OCI-LY3 (cell line): ENCODE measurements around the gene CSNK1G2.

Experiments
- H2AFZ ChIP-seq: fragments of 200-600, 300-600 bp; shearing (Covaris generic); 2 replicates; pipeline ENCODE4 v1.6.0; 2014; ENCODE audit warnings: antibody characterized with exemption, low read depth, low read length
- H3K27ac ChIP-seq: fragments of 200-600, 300-600 bp; sonication (generic); 2 replicates; pipeline ENCODE4 v1.5.1; 2014; ENCODE audit warnings: mild to moderate bottlenecking, low read length, moderate library complexity, mixed read lengths
- H3K27me3 ChIP-seq: fragments of 200-600, 300-600 bp; sonication (generic); 2 replicates; pipeline ENCODE4 v1.6.1; 2014; ENCODE audit warnings: low read depth, low read length, mixed read lengths
- H3K36me3 ChIP-seq: fragments of 200-600, 300-600 bp; sonication (generic); replicated peaks from 2 replicates; pipeline ENCODE3; 2014; ENCODE audit warnings: low read depth, low read length, mixed read lengths
- H3K4me1 ChIP-seq: fragments of 300-600, 200-600 bp; sonication (generic); 2 replicates; pipeline ENCODE4 v1.6.1; 2014; ENCODE audit warnings: low read length, mixed read lengths
- H3K4me2 ChIP-seq: fragments of 200-600, 300-600 bp; sonication (generic); 2 replicates; pipeline ENCODE4 v1.6.1; 2014; ENCODE audit warnings: low read length, mixed read lengths
- H3K4me3 ChIP-seq: fragments of 300-600, 200-600 bp; sonication (generic); 2 replicates; pipeline ENCODE4 v1.5.1; 2014; ENCODE audit warnings: antibody characterized with exemption, mild to moderate bottlenecking, low read length, moderate library complexity
- H3K79me2 ChIP-seq: fragments of 300-600, 200-600 bp; shearing (Covaris generic); 2 replicates; pipeline ENCODE4 v1.6.1; 2014; ENCODE audit warnings: mild to moderate bottlenecking, low read length, mixed read lengths
- H3K9ac ChIP-seq: fragments of 300-600, 200-600 bp; shearing (Covaris generic); 2 replicates; pipeline ENCODE4 v1.6.0; 2014; ENCODE audit warnings: mild to moderate bottlenecking, low read length, moderate library complexity
- H3K9me3 ChIP-seq: fragments of 200-600, 300-600 bp; shearing (Covaris generic); 2 replicates; pipeline ENCODE4 v1.6.1; 2014; ENCODE audit warnings: low read length, mixed read lengths; ENCODE audit not compliant: insufficient read depth
- H4K20me1 ChIP-seq: fragments of 200-600, 300-600 bp; sonication (generic); 2 replicates; pipeline ENCODE4 v1.6.1; 2016; ENCODE audit warnings: low read length, mixed read lengths; ENCODE audit not compliant: insufficient read depth
- CTCF ChIP-seq: fragments of 200-600, 300-600 bp; sonication (generic); IDR thresholded peaks from 2 replicates; pipeline ENCODE4 v1.5.1; 2014; ENCODE audit warnings: antibody characterized with exemption, low read length, low read depth
- EZH2phosphoT487 ChIP-seq: fragments of 200-600 bp; shearing (Covaris generic); IDR thresholded peaks from 2 replicates; pipeline ENCODE4 v1.6.1; 2018; ENCODE audit warnings: antibody characterized with exemption, mixed run types, low read depth

Gene CSNK1G2

GRCh38 chr19:1981253-1981652, 40.3 kb downstream of the CSNK1G2 start:
- H3K79me2 ChIP-seq: peaks cover 13% of the 10 kb centered on the region
- no peaks in the 10 kb centered on the region for H3K9me3 ChIP-seq
- no peak overlapping the region for H3K27ac ChIP-seq
- no peak overlapping the region for H3K4me3 ChIP-seq
- H3K27me3 ChIP-seq: no peaks in the 10 kb centered on the region
- no peak for TF ChIP-seq EZH2phosphoT487
- TF ChIP-seq CTCF: no peak
- no peak overlapping the region for H3K4me2 ChIP-seq
- peaks cover 57% of the 10 kb centered on the region for H3K36me3 ChIP-seq
- peaks cover 12% of the 10 kb centered on the region for H4K20me1 ChIP-seq
- H3K9ac ChIP-seq: no peak overlapping the region
- H2AFZ ChIP-seq: no peak overlapping the region
- no peaks in the 10 kb centered on the region for H3K4me1 ChIP-seq

- Histone ChIP-seq H2AFZ (no peak overlapping the region), H3K27me3 (no peaks in the 10 kb centered on the region), H3K9me3 (no peaks in the 10 kb centered on the region), H3K79me2 (no peaks in the 10 kb centered on the region), H3K4me3 (no peak overlapping the region), H3K4me1 (no peaks in the 10 kb centered on the region), H4K20me1 (peaks cover 14% of the 10 kb centered on the region), H3K4me2 (no peak overlapping the region), H3K9ac (no peak overlapping the region), H3K36me3 (peaks cover 69% of the 10 kb centered on the region), H3K27ac (no peak overlapping the region)
- TF ChIP-seq EZH2phosphoT487 (no peak), CTCF (no peak)
Measured at GRCh38 chr19:1984357-1984756, 43.4 kb downstream of the CSNK1G2 start.

GRCh38 chr19:1985588-1986356, 44.8 kb downstream of the CSNK1G2 start:
- H3K9ac ChIP-seq: no peak overlapping the region
- no peak overlapping the region for H3K27ac ChIP-seq
- no peak overlapping the region for H3K4me3 ChIP-seq
- no peaks in the 10 kb centered on the region for H3K79me2 ChIP-seq
- H4K20me1 ChIP-seq: peaks cover 14% of the 10 kb centered on the region
- no peaks in the 10 kb centered on the region for H3K9me3 ChIP-seq
- no peak overlapping the region for H3K4me2 ChIP-seq
- H3K27me3 ChIP-seq: no peaks in the 10 kb centered on the region
- H3K36me3 ChIP-seq: peaks cover 69% of the 10 kb centered on the region
- TF ChIP-seq CTCF (no peak), EZH2phosphoT487 (no peak)
- H2AFZ ChIP-seq: no peak overlapping the region
- no peaks in the 10 kb centered on the region for H3K4me1 ChIP-seq

- Histone ChIP-seq H3K4me2 (no peak overlapping the region), H4K20me1 (peaks cover 14% of the 10 kb centered on the region), H3K9ac (no peak overlapping the region), H3K4me1 (no peaks in the 10 kb centered on the region), H3K36me3 (peaks cover 66% of the 10 kb centered on the region), H3K27me3 (no peaks in the 10 kb centered on the region), H3K27ac (no peak overlapping the region), H3K79me2 (no peaks in the 10 kb centered on the region), H3K4me3 (no peak overlapping the region), H2AFZ (no peak overlapping the region), H3K9me3 (no peaks in the 10 kb centered on the region)
- no peak for TF ChIP-seq CTCF
- no peak for TF ChIP-seq EZH2phosphoT487
Measured at GRCh38 chr19:1986357-1987162, 45.6 kb downstream of the CSNK1G2 start.
